DOHH2 (cell line): Measurements from ENCODE around the gene PIBF1.

Source experiments
- H3F3A ChIP-seq: fragments of 200-600 bp; sonication (generic), shearing (Covaris generic); 2 replicates; pipeline ENCODE4 v1.6.0; 2016; ENCODE audit warnings: antibody characterized with exemption, mild to moderate bottlenecking; ENCODE audit not compliant: control insufficient read depth, insufficient read depth
- H3K27ac ChIP-seq: fragments of 200-600 bp; sonication (generic); 2 replicates; pipeline ENCODE4 v1.5.1; 2014; ENCODE audit warnings: low read depth, mild to moderate bottlenecking, low read length, moderate library complexity
- H3K27me3 ChIP-seq: fragments of 200-600 bp; sonication (generic); 2 replicates; pipeline ENCODE4 v1.6.1; 2014; ENCODE audit warnings: mild to moderate bottlenecking, low read length, mixed read lengths; ENCODE audit not compliant: control insufficient read depth
- H3K36me3 ChIP-seq: fragments of 200-600 bp; sonication (generic); 2 replicates; pipeline ENCODE4 v1.6.1; 2014; ENCODE audit warnings: mild to moderate bottlenecking, low read length, moderate library complexity, mixed read lengths; ENCODE audit not compliant: control insufficient read depth
- H3K4me1 ChIP-seq: fragments of 200-600 bp; sonication (generic); 2 replicates; pipeline ENCODE4 v1.6.1; 2014; ENCODE audit warnings: mild to moderate bottlenecking, low read length, mixed read lengths; ENCODE audit not compliant: control insufficient read depth
- H3K4me2 ChIP-seq: fragments of 200-600 bp; sonication (generic); 2 replicates; pipeline ENCODE4 v1.6.0; 2014; ENCODE audit warnings: mild to moderate bottlenecking, low read length, moderate library complexity
- H3K4me3 ChIP-seq: fragments of 200-600 bp; sonication (generic); 2 replicates; pipeline ENCODE4 v1.5.1; 2014; ENCODE audit warnings: mild to moderate bottlenecking, low read length, mixed read lengths
- H3K79me2 ChIP-seq: fragments of 200-600 bp; sonication (generic); 2 replicates; pipeline ENCODE4 v1.6.1; 2014; ENCODE audit warnings: mild to moderate bottlenecking, low read length, mixed read lengths; ENCODE audit not compliant: control insufficient read depth
- H3K9me2 ChIP-seq: fragments of 200-600 bp; sonication (generic); replicated peaks from 2 replicates; pipeline ENCODE4 v1.6.1; 2014; ENCODE audit warnings: mild to moderate bottlenecking, low read length, mixed read lengths; ENCODE audit not compliant: control insufficient read depth
- H3K9me3 ChIP-seq: fragments of 200-600 bp; sonication (generic); 2 replicates; pipeline ENCODE4 v1.6.1; 2014; ENCODE audit warnings: antibody characterized with exemption, low read length, mixed read lengths; ENCODE audit not compliant: control insufficient read depth, insufficient read depth
- H4K20me1 ChIP-seq: fragments of 200-600 bp; sonication (generic); 2 replicates; pipeline ENCODE4 v1.6.0; 2014; ENCODE audit warnings: low read depth, mild to moderate bottlenecking, antibody characterized with exemption, low read length, moderate library complexity; ENCODE audit not compliant: control insufficient read depth, insufficient read depth
- CTCF ChIP-seq: fragments of 200-600 bp; sonication (generic); IDR thresholded peaks from one replicate; pipeline ENCODE4 v1.5.1; 2014; ENCODE audit warnings: antibody characterized with exemption, mild to moderate bottlenecking, low read depth, low read length; ENCODE audit not compliant: poor library complexity, severe bottlenecking
- EZH2phosphoT487 ChIP-seq: fragments of 200-600 bp; sonication (generic); IDR thresholded peaks from 2 replicates; pipeline ENCODE4 v1.6.1; 2017; ENCODE audit warnings: borderline replicate concordance, mild to moderate bottlenecking, antibody characterized with exemption, low read length, moderate library complexity, mixed read lengths

PIBF1 gene

GRCh38 chr13:72851678-72852014 lies 69.7 kb downstream of the PIBF1 start:
- Histone ChIP-seq H3K27me3 (no peaks in the 10 kb centered on the region), H3K27ac (no peak overlapping the region), H4K20me1 (no peaks in the 10 kb centered on the region), H3F3A (no peaks in the 10 kb centered on the region), H3K9me2 (no peaks in the 10 kb centered on the region), H3K36me3 (peaks cover 41% of the 10 kb centered on the region), H3K4me1 (no peaks in the 10 kb centered on the region), H3K9me3 (no peaks in the 10 kb centered on the region), H3K4me2 (no peak overlapping the region), H3K79me2 (no peaks in the 10 kb centered on the region), H3K4me3 (no peak overlapping the region)
- TF ChIP-seq CTCF (no peak), EZH2phosphoT487 (no peak)

GRCh38 chr13:72852207-72852606 lies 70.3 kb downstream of the PIBF1 start:
- no peaks in the 10 kb centered on the region for H3K79me2 ChIP-seq
- H4K20me1 ChIP-seq = no peaks in the 10 kb centered on the region
- H3K9me2 ChIP-seq = no peaks in the 10 kb centered on the region
- no peak overlapping the region for H3K27ac ChIP-seq
- TF ChIP-seq CTCF = no peak
- TF ChIP-seq EZH2phosphoT487 = no peak
- H3K4me3 ChIP-seq = no peak overlapping the region
- no peaks in the 10 kb centered on the region for H3K9me3 ChIP-seq
- H3K4me1 ChIP-seq = no peaks in the 10 kb centered on the region
- H3K36me3 ChIP-seq = peaks cover 36% of the 10 kb centered on the region
- H3K4me2 ChIP-seq = no peak overlapping the region
- no peaks in the 10 kb centered on the region for H3K27me3 ChIP-seq
- H3F3A ChIP-seq = no peaks in the 10 kb centered on the region

- H3K4me1 ChIP-seq = no peaks in the 10 kb centered on the region
- H3K27me3 ChIP-seq = no peaks in the 10 kb centered on the region
- H3K9me2 ChIP-seq = no peaks in the 10 kb centered on the region
- H3K27ac ChIP-seq = no peak overlapping the region
- no peak overlapping the region for H3K4me3 ChIP-seq
- no peaks in the 10 kb centered on the region for H3K9me3 ChIP-seq
- no peaks in the 10 kb centered on the region for H4K20me1 ChIP-seq
- H3K36me3 ChIP-seq = peaks cover 28% of the 10 kb centered on the region
- TF ChIP-seq EZH2phosphoT487 = no peak
- H3F3A ChIP-seq = no peaks in the 10 kb centered on the region
- no peaks in the 10 kb centered on the region for H3K79me2 ChIP-seq
- H3K4me2 ChIP-seq = no peak overlapping the region
These were observed 71.1 kb downstream of the PIBF1 start for GRCh38 chr13:72853000-72853399.

- H3K79me2 ChIP-seq = no peaks in the 10 kb centered on the region
- H3K4me3 ChIP-seq = no peak overlapping the region
- peaks cover 28% of the 10 kb centered on the region for H3K36me3 ChIP-seq
- no peak overlapping the region for H3K27ac ChIP-seq
- no peaks in the 10 kb centered on the region for H3K9me2 ChIP-seq
- H3F3A ChIP-seq = no peaks in the 10 kb centered on the region
- H3K4me1 ChIP-seq = no peaks in the 10 kb centered on the region
- H3K27me3 ChIP-seq = no peaks in the 10 kb centered on the region
- H3K4me2 ChIP-seq = no peak overlapping the region
- H4K20me1 ChIP-seq = no peaks in the 10 kb centered on the region
- no peaks in the 10 kb centered on the region for H3K9me3 ChIP-seq
- no peak for TF ChIP-seq EZH2phosphoT487
- TF ChIP-seq CTCF = no peak
These were observed 82.4 kb downstream of the PIBF1 start for GRCh38 chr13:72864142-72865011.
